Esophagus (tissue), 2 donors: ENCODE data around the gene LUZP1. TPM values are rescaled to one million over a fixed set of nuclear protein-coding genes. Genes with fewer than 3 reads are reported as not detected.

Source experiments
- H3K27ac ChIP-seq, 2 donors: one replicate each; pipeline ENCODE4 v1.5.1; 2013; ENCODE audit warnings: low read depth in 2 of 2, mild to moderate bottlenecking in 2 of 2, inconsistent platforms in 1 of 2, low read length in 1 of 2, moderate library complexity in 1 of 2
- H3K27me3 ChIP-seq, 2 donors: one replicate each; pipeline ENCODE4 v1.6.1; 2013; ENCODE audit warnings: low read length in 2 of 2, control low read depth in 1 of 2, mild to moderate bottlenecking in 1 of 2; ENCODE audit not compliant: insufficient read depth in 2 of 2, control insufficient read depth in 1 of 2
- H3K36me3 ChIP-seq, 2 donors: one replicate each; pipeline ENCODE4 v1.6.1; 2013; ENCODE audit warnings: low read length in 1 of 2; ENCODE audit not compliant: control insufficient read depth in 2 of 2, insufficient read depth in 2 of 2
- H3K4me1 ChIP-seq, 2 donors: one replicate each; pipeline ENCODE4 v1.6.1; 2013; ENCODE audit warnings: low read length in 1 of 2; ENCODE audit not compliant: control insufficient read depth in 2 of 2, insufficient read depth in 2 of 2
- H3K4me3 ChIP-seq, 2 donors: one replicate each; pipeline ENCODE4 v1.5.1; 2013; ENCODE audit warnings: low read length in 2 of 2, mild to moderate bottlenecking in 2 of 2, low read depth in 1 of 2, moderate library complexity in 1 of 2
- H3K9me3 ChIP-seq, 2 donors: one replicate each; pipeline ENCODE4 v1.6.1; 2013; ENCODE audit warnings: mild to moderate bottlenecking in 2 of 2, low read depth in 1 of 2, low read length in 1 of 2, moderate library complexity in 1 of 2; ENCODE audit not compliant: control insufficient read depth in 2 of 2, insufficient read depth in 1 of 2
- WGBS, 2 donors: extraction: QIAGEN DNeasy Blood & Tissue Kit; methylation state at CpG; one replicate each; pipeline ENCODE4 v1.1.7; 2013; 5-methylcytosine and 5-hydroxymethylcytosine counted together
- polyA plus RNA-seq, 2 donors: library from polyadenylated mRNA; stranded (reverse); fragments of 200-250 nt; gene quantifications; one replicate each; pipeline ENCODE4 v1.2.3, GENCODE V29; 2013
- donor health status: healthy with polysubstance abuse.
- donor health status: Bipolar disorder and iron deficiency.

The LUZP1 gene
- polyA plus RNA-seq, 2 donors: 3.6 to 4.4 TPM

DNA sequence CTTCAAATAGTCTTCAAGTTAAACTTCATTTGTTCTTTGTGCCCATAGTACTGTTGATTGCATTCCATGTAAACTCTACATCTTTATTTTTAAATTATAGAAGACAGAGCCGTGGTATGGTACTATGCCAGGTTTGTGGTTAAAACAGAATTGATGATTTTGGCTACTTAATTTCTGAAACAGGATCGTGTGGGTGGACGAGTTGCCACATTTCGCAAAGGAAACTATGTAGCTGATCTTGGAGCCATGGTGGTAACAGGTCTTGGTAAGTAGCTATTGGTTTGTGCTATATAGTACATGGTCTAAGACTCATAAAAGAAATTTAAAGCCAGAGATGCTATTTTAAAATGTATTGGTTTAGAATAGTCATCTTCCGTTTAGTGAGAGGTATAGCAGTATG is 111.4 kb downstream of the LUZP1 start:
- WGBS, 2 donors: 89 to 91% methylated on average over 5 of the region's 5 CpGs
- Histone ChIP-seq H3K9me3 (no peaks in the 10 kb centered on the region), H3K36me3 (peaks cover 0 to 2% of the 10 kb centered on the region in 2 donors), H3K4me3 (no peak overlapping the region), H3K27ac (no peak overlapping the region), H3K4me1 (no peaks in the 10 kb centered on the region), H3K27me3 (no peaks in the 10 kb centered on the region)

DNA sequence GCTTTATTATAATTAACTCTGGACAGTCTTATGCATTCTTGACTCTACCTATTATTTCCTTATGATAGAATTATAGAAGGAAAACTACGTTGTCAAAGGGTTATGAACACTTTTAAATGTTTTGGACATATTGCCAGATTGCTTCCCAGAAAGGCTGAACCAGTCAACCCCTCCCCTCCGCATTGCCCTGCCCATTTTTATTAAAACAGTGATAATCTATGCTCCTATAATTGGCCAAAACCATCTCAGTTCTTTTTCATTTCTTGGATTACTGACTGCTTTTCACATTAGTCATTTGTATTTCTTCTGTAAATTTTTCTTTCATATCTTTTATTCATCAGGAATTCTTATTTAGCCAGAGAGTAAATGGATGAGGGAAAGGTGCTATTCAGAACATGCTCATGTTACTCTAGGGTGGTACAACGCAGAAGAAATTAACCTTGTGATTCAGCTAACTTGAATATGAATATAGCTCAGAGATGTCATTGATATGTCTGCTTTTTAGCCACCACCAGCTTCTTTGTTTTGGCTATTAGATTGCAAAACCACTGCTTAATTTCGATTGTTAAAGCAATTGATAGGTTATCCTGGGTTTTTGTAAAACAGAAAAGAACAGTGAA is 117.3 kb downstream of the LUZP1 start:
- Histone ChIP-seq H3K4me1 (no peaks in the 10 kb centered on the region), H3K27me3 (no peaks in the 10 kb centered on the region), H3K36me3 (peaks cover 0 to 3% of the 10 kb centered on the region in 2 donors), H3K9me3 (no peaks in the 10 kb centered on the region), H3K27ac (no peak overlapping the region), H3K4me3 (no peak overlapping the region)
- 82 to 87% methylated on average over 4 of the region's 4 CpGs for WGBS, 2 donors

DNA sequence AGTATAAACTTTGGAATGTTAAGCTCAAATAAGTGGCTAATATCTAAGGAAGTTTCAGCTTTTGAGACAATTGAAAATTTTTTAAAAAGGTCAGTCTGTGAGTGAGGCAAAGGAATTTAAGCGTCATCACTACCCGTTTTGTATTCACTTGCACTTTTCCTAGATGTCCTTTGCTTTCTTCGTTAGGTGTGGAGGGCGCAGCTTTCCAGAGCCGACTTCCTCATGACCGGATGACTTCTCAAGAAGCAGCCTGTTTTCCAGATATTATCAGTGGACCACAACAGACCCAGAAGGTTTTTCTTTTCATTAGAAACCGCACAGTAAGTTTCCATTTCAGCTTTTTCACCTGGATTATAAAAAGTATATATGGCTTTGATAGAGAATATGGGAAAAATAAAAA is 118.5 kb downstream of the LUZP1 start:
- Histone ChIP-seq H3K27me3 (no peaks in the 10 kb centered on the region), H3K4me1 (no peaks in the 10 kb centered on the region), H3K27ac (no peak overlapping the region), H3K4me3 (no peak overlapping the region), H3K9me3 (no peaks in the 10 kb centered on the region), H3K36me3 (peaks cover 0 to 3% of the 10 kb centered on the region in 2 donors)
- WGBS, 2 donors: 85 to 89% methylated on average over 7 of the region's 7 CpGs

DNA sequence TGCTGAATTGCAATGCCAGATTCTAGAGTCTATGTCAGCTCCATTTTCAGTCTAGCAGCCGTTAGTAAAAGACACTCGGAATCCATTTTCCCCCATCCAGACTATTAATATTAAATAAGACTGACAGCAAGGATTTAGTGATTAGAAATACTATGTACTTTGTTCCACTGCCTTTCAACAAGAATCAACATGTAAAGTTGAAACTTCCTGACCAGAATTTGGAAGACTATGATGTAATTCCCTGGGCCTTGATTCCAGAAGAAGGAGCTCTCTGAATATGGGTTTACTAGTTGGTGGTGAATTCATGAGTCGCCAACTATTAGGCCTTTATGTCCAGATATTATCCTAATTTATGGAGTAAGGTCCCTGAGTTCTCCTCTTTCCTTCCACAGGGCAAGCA is 124.6 kb downstream of the LUZP1 start:
- H3K9me3 ChIP-seq: no peaks in the 10 kb centered on the region
- H3K4me3 ChIP-seq: no peak overlapping the region
- H3K27me3 ChIP-seq: no peaks in the 10 kb centered on the region
- WGBS, 2 donors: 60 to 68% methylated on average over 3 of the region's 3 CpGs
- H3K4me1 ChIP-seq: peaks cover 0 to 3% of the 10 kb centered on the region in 2 donors
- H3K36me3 ChIP-seq: no peaks in the 10 kb centered on the region
- H3K27ac ChIP-seq: no peak overlapping the region

DNA sequence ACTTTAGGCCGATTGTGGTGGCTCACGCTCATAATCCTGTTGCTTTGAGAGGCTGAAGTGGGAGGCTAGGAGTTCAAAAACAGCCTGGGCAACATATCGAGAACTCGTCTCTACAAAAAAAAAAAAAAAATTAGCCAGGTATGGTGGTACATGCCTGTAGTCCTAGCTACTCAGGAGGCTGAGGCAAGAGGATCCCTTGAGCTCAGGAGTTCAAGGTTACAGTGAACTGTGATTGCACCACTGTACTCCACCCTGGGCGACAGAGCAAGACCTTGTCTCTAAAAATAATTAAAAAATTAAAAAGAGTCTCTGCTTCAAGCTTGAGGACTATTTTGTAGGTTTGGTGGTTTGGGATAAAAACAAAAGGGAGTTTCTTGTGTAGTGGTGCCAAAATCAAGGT is 128.1 kb downstream of the LUZP1 start:
- H3K9me3 ChIP-seq: no peaks in the 10 kb centered on the region
- H3K4me1 ChIP-seq: peaks cover 0 to 3% of the 10 kb centered on the region in 2 donors
- H3K27me3 ChIP-seq: no peaks in the 10 kb centered on the region
- H3K27ac ChIP-seq: no peak overlapping the region
- no peaks in the 10 kb centered on the region for H3K36me3 ChIP-seq
- no peak overlapping the region for H3K4me3 ChIP-seq
- 92 to 94% methylated on average over 5 of the region's 5 CpGs for WGBS, 2 donors

DNA sequence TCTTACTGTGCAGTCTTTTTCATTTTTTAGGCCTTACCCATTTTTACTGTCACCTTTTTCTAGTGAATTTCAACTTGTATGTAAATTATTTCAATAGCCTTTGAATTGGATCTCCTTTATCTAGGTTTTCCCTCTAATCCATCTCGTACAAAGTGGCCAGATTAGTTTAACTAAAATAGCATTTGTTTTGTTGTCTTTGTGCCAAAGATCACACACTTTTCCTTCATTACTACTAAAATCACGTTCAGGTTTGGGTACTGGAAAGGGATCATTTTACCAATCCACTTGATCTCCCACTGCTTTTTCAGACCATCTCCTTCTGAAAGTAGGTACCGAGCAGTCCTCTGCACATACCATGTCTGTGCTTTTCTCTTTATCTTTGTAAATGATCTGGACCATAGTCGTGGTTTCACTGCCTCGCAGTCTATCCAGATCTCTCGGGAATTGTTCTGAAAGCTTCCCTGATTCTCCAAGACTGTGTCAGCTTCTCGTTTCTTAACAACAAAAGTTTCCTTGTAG is 129.3 kb downstream of the LUZP1 start:
- Histone ChIP-seq H3K27ac (no peak overlapping the region), H3K9me3 (no peaks in the 10 kb centered on the region), H3K36me3 (no peaks in the 10 kb centered on the region), H3K4me3 (no peak overlapping the region), H3K4me1 (peaks cover 0 to 2% of the 10 kb centered on the region in 2 donors), H3K27me3 (no peaks in the 10 kb centered on the region)
- WGBS, 2 donors: 69 to 73% methylated on average over 7 of the region's 7 CpGs

DNA sequence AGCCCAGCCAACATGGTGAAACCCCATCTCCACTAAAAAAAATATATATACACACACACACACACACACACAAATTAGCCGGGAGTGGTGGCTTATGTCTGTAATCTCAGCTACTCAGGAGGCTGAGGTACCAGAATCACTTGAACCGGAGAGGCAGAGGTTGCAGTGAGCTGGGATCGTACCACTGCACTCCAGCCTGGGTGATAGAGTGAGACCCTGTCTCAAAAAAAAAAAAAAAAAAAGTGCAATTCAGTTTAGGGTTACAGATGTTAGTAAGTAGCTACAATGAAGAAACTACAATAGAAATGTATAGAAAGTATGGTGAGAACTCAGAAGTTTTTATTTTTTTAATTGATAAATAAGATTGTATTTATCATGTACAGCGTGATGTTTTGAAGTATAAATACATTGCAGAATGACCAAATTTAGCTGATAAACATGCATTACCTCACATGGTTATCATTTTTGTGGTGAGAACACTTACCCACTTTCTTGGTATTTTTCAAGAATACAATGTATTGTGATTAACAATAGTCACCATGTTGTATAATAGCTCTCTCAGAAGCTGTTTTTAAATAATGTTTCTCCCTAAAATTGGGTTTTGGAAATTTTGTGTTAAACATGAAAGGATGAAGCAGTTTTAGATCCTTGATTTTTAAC is 131.4 kb downstream of the LUZP1 start:
- WGBS, 2 donors: 94 to 99% methylated on average over 4 of the region's 4 CpGs
- no peak overlapping the region for H3K4me3 ChIP-seq
- no peaks in the 10 kb centered on the region for H3K9me3 ChIP-seq
- H3K4me1 ChIP-seq: no peaks in the 10 kb centered on the region
- H3K36me3 ChIP-seq: no peaks in the 10 kb centered on the region
- H3K27ac ChIP-seq: no peak overlapping the region
- H3K27me3 ChIP-seq: no peaks in the 10 kb centered on the region

DNA sequence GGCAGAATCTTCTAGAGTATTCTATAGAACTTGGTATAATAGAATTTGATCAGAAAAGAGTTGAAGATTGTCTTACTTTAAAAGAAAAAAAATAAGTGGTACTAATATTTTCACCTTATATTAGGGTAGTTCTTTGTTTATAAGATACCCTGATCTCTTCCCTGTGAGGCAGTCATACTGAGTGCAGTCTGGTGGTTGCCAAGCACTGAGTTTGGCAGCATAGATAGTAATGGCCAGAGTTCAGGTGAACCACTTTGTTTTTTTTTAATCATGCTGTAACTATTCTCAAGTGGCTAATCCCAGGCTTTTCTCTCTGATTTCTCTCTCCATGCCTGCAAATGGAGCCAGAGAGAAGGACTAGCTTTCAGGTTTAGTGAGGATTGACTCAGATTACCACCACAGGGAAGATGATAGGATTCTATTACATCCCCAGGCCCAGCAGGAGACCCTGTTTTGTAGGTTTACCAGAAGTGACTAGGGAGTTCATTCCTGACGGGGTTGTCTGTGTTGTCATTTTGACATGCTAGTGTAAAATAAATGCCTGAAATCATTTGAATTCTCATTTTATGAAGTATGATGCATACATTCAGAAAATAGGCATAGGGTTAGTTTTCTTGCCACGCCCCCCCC is 132.7 kb downstream of the LUZP1 start:
- Histone ChIP-seq H3K36me3 (no peaks in the 10 kb centered on the region), H3K9me3 (no peaks in the 10 kb centered on the region), H3K4me1 (no peaks in the 10 kb centered on the region), H3K27me3 (no peaks in the 10 kb centered on the region), H3K4me3 (no peak overlapping the region), H3K27ac (no peak overlapping the region)
- 80 to 82% methylated on average over 2 of the region's 2 CpGs for WGBS, 2 donors
